GM23338 (cell line): Measurements from ENCODE around the gene HHATL.
A peak's percentile ranks its signal among the peaks of the same experiment; 100 is the strongest.

Experiments used
- CREB1 ChIP-seq: fragments of 250-450 bp; sonication (Bioruptor Pico); IDR thresholded peaks from 2 replicates; pipeline ENCODE4 v1.5.0; 2020; ENCODE audit warnings: low read depth, mild to moderate bottlenecking, moderate library complexity
- CTCF ChIP-seq, 2 experiments: fragments of 200-600 bp in 1 of 2; sonication (generic) in 1 of 2; conservative IDR thresholded peaks; 2 replicates each; pipeline versions ENCODE4 v1.5.1 to v1.6.1; 2016 to 2017; ENCODE audit warnings: antibody characterized with exemption in 2 of 2, low read depth in 2 of 2, mild to moderate bottlenecking in 2 of 2, moderate library complexity in 1 of 2
- ETS1 ChIP-seq: IDR thresholded peaks from 2 replicates; pipeline ENCODE4 v1.6.1; 2016; ENCODE audit warnings: antibody characterized with exemption
- EZH2 ChIP-seq: fragments of 200-600 bp; sonication (generic); IDR thresholded peaks from one replicate; pipeline ENCODE4 v1.8.0; 2017; ENCODE audit warnings: antibody characterized with exemption, mild to moderate bottlenecking, low read depth; ENCODE audit not compliant: unreplicated experiment
- EZH2phosphoT487 ChIP-seq: fragments of 200-600 bp; sonication (generic); IDR thresholded peaks from one replicate; pipeline ENCODE4 v1.8.1; 2018; ENCODE audit warnings: antibody characterized with exemption; ENCODE audit not compliant: unreplicated experiment
- JUNB ChIP-seq: IDR thresholded peaks from one replicate; pipeline ENCODE4 v1.6.1; 2016; ENCODE audit warnings: antibody characterized with exemption; ENCODE audit not compliant: unreplicated experiment
- NANOG ChIP-seq: IDR thresholded peaks from 2 replicates; pipeline ENCODE4 v1.6.1; 2016; ENCODE audit warnings: antibody characterized with exemption, borderline replicate concordance
- POLR2AphosphoS5 ChIP-seq: IDR thresholded peaks from 2 replicates; pipeline ENCODE4 v1.6.1; 2016; ENCODE audit warnings: antibody characterized with exemption, low read depth
- REST ChIP-seq: IDR thresholded peaks from one replicate; pipeline ENCODE4 v1.6.1; 2018; ENCODE audit warnings: antibody characterized with exemption; ENCODE audit not compliant: unreplicated experiment
- STAT1 ChIP-seq: IDR thresholded peaks from one replicate; pipeline ENCODE4 v1.6.1; 2016; ENCODE audit warnings: antibody characterized with exemption; ENCODE audit not compliant: unreplicated experiment
- ZNF331 ChIP-seq: fragments of 250-450 bp; sonication (Bioruptor Pico); IDR thresholded peaks from 2 replicates; pipeline ENCODE4 v1.5.0; 2020; ENCODE audit warnings: low read depth, mild to moderate bottlenecking, moderate library complexity
- ZNF462 ChIP-seq: fragments of 250-450 bp; sonication (Bioruptor Pico); IDR thresholded peaks from 2 replicates; pipeline ENCODE4 v1.5.0; 2020; ENCODE audit warnings: mild to moderate bottlenecking, moderate library complexity

- TF ChIP-seq REST (no peak), CTCF (conservative IDR thresholded peaks at IDR 0.05; ENCODE audit: low read depth in 2 of 2) (peak; percentile 20 to 70), EZH2 (no peak), POLR2AphosphoS5 (no peak), CREB1 (CRISPR knock-in tag) (no peak), ETS1 (no peak), EZH2phosphoT487 (no peak), JUNB (no peak), STAT1 (no peak), ZNF462 (no peak), ZNF331 (no peak), NANOG (no peak)
These were observed 41.7 kb downstream of the HHATL start for GRCh38 chr3:42660898-42661297.
